Suppressor macrophage treated with lipopolysaccharide for 4 hours (primary cell): Measurements from ENCODE around the gene GKN1.

Experiments
- DNase-seq: peaks from one replicate; pipeline ENCODE4 v3.0.0-alpha.2; 2020

GKN1 gene

GRCh38 chr2:68964282-68964681 is 10.2 kb upstream of the GKN1 start:
- no peak for DNase-seq

- peak; percentile 15 for DNase-seq
Observed at GRCh38 chr2:68968221-68968620, 6.2 kb upstream of the GKN1 start.

- no peak for DNase-seq
Observed at GRCh38 chr2:68969736-68970490, 4.5 kb upstream of the GKN1 start.

- DNase-seq, result no peak
Observed at GRCh38 chr2:68970566-68971265, 3.7 kb upstream of the GKN1 start.

- no peak for DNase-seq
Observed at GRCh38 chr2:68971591-68972231, 2.7 kb upstream of the GKN1 start.

GRCh38 chr2:68974946-68975665 is 670 bp downstream of the GKN1 start:
- no peak for DNase-seq

- no peak for DNase-seq
Observed at GRCh38 chr2:68975844-68976243, 1.4 kb downstream of the GKN1 start.

GRCh38 chr2:68977453-68977852 is 3.0 kb downstream of the GKN1 start:
- no peak for DNase-seq

- DNase-seq, result no peak
Observed at GRCh38 chr2:68978098-68978497, 3.7 kb downstream of the GKN1 start.

- no peak for DNase-seq
Observed at GRCh38 chr2:68980956-68981355, 6.5 kb downstream of the GKN1 start.

GRCh38 chr2:68987021-68987503 is 12.6 kb downstream of the GKN1 start:
- DNase-seq, result no peak

GRCh38 chr2:68989035-68989434 is 14.6 kb downstream of the GKN1 start:
- DNase-seq, result no peak

GRCh38 chr2:68992341-68992740 is 17.9 kb downstream of the GKN1 start:
- no peak for DNase-seq

GRCh38 chr2:68992933-68993332 is 18.5 kb downstream of the GKN1 start:
- no peak for DNase-seq

- DNase-seq, result no peak
Observed at GRCh38 chr2:68993660-68994059, 19.2 kb downstream of the GKN1 start.

- peak; percentile 37 for DNase-seq
Observed at GRCh38 chr2:68994864-68995263, 20.4 kb downstream of the GKN1 start.

GRCh38 chr2:68995916-68996315 is 21.5 kb downstream of the GKN1 start:
- DNase-seq, result no peak

GRCh38 chr2:68997401-68997800 is 23.0 kb downstream of the GKN1 start:
- no peak for DNase-seq

- no peak for DNase-seq
Observed at GRCh38 chr2:69001879-69002278, 27.4 kb downstream of the GKN1 start.

- DNase-seq, result no peak
Observed at GRCh38 chr2:69003731-69004130, 29.3 kb downstream of the GKN1 start.

GRCh38 chr2:69007169-69007568 is 32.7 kb downstream of the GKN1 start:
- DNase-seq, result no peak

GRCh38 chr2:69007603-69008002 is 33.2 kb downstream of the GKN1 start:
- DNase-seq, result no peak
